8988T (cell line): Measurements from ENCODE around the gene DAZ1.
"Not testable (repeated sequence)": the region's sequence is repeated elsewhere in the genome, so short reads cannot be mapped to it uniquely, and the experiment has no call there.

ENCODE experiments used
- DNase-seq: peaks from one replicate; pipeline ENCODE4 v3.0.0; 2011

DAZ1 gene, protein sequence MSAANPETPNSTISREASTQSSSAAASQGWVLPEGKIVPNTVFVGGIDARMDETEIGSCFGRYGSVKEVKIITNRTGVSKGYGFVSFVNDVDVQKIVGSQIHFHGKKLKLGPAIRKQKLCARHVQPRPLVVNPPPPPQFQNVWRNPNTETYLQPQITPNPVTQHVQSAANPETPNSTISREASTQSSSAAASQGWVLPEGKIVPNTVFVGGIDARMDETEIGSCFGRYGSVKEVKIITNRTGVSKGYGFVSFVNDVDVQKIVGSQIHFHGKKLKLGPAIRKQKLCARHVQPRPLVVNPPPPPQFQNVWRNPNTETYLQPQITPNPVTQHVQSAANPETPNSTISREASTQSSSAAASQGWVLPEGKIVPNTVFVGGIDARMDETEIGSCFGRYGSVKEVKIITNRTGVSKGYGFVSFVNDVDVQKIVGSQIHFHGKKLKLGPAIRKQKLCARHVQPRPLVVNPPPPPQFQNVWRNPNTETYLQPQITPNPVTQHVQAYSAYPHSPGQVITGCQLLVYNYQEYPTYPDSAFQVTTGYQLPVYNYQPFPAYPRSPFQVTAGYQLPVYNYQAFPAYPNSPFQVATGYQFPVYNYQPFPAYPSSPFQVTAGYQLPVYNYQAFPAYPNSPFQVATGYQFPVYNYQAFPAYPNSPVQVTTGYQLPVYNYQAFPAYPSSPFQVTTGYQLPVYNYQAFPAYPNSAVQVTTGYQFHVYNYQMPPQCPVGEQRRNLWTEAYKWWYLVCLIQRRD

DNA sequence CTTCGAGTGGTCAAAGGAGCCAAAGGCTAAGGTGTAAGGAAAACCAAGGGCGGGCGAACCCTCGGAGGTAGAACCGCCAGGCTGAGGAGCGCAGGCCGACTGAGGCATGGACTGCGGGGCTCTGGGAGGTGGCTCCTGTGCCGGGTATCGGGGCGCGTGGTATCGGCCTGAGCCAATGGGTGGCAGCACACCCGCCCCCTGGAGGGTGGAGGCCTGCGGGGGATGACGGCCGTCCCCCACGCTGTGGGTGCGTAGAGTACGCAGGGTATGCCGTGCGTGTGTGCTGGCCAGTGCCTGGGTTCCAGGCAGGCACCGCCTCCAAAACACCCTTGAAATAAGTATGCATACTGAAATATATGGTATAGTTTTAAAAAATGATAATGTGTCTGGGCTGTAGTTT lies at the start of gene DAZ1:
Gene DAZ1 (minus strand): TSS at position 101 of the 400 bp plus-strand sequence. CDS start 208 bp downstream, outside the sequence.
- DNase-seq = not testable (repeated sequence)

DNA sequence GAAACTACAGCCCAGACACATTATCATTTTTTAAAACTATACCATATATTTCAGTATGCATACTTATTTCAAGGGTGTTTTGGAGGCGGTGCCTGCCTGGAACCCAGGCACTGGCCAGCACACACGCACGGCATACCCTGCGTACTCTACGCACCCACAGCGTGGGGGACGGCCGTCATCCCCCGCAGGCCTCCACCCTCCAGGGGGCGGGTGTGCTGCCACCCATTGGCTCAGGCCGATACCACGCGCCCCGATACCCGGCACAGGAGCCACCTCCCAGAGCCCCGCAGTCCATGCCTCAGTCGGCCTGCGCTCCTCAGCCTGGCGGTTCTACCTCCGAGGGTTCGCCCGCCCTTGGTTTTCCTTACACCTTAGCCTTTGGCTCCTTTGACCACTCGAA lies 20.4 kb upstream of the DAZ1 start, which contains the start of gene DAZ2:
Gene DAZ2 (plus strand): TSS at position 301 of the 400 bp plus-strand sequence. CDS start 208 bp downstream, outside the sequence.
- DNase-seq = not testable (repeated sequence)

DNA sequence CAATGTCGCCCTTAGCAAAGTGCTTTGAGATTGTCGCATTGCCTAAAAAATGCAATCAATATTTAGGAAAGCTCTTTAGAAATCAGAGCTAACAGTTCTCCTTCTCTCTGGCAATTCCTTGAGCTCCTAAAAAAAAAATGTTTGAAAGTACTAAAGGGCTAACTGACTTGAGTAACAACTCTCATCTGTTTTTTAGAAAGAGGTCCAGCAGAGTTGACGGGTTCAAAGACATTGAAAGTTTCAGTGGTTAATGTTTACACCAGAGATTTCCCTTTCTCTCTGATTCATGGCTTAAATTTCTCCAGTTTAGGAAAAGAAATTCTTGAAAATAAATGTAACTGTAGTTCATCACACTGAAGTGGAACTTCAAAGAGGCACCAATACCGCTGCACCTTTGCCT lies 11.9 kb upstream of the DAZ1 start:
- DNase-seq = not testable (repeated sequence)

DNA sequence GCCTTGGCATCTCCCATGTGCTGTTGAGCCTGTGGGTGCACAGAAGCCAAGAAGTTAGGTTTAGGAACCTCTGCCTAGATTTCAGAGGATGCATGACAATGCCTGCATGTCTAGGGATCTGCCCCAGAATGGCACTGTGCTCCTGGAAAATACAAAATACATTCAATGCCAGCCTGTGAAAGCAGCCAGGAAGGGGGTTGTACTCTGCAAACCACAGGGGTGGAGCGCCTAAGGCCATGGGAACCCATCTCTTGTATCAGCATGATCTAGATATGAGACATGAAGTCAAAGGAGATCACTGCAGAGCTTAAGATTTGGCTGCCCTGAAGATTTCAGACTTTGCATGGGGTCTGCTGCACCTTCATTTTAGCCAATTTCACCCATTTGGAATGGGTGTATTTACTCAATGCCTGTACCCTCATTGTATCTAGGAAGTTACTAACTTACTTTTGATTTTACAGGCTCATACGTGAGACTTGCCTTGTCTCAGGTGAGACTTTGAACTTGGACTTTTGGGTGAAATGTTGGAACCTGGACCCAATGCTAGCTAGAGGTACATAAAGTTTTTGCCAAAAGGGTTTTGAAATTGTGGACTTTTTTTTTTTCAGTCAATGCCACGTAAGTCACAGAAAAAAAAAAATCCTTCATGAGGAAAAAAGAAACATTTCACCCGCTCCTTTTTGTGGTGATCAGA lies 11.1 kb upstream of the DAZ1 start:
- DNase-seq = not testable (repeated sequence)

DNA sequence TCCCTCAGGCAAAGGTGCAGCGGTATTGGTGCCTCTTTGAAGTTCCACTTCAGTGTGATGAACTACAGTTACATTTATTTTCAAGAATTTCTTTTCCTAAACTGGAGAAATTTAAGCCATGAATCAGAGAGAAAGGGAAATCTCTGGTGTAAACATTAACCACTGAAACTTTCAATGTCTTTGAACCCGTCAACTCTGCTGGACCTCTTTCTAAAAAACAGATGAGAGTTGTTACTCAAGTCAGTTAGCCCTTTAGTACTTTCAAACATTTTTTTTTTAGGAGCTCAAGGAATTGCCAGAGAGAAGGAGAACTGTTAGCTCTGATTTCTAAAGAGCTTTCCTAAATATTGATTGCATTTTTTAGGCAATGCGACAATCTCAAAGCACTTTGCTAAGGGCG lies 8.6 kb upstream of the DAZ1 start:
- DNase-seq = not testable (repeated sequence)
